ENCODE results near the gene L3MBTL4.
"Not testable (repeated sequence)": the region's sequence is repeated elsewhere in the genome, so short reads cannot be mapped to it uniquely, and the experiment has no call there.

Gene L3MBTL4

GRCh38 chr18:6170604-6171003 lies 244.1 kb downstream of the L3MBTL4 start:
- no peak for DNase-seq

- no peak for DNase-seq
These were observed 253.2 kb downstream of the L3MBTL4 start for GRCh38 chr18:6161549-6161948.

- no peak for DNase-seq
These were observed 255.3 kb downstream of the L3MBTL4 start for GRCh38 chr18:6159426-6159825.

DNA sequence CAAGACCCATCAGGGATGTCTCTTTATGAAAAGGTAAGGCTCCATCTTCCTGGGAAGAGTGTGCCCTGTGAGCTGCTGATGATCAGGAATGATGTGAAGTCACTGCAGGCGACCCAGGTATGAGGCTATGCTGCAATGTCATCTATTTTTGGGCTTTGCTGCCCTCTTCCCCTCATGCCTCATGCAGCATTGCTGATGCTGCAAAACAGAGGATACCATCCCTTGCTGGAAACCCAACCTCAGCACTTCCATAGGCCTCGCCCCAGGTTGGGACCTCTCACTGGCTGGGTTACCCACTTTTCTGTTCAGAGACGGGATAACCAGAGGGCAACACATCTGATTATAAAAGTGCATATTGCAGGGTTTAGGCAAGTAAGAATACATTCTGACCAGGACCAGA lies 255.8 kb downstream of the L3MBTL4 start:
- no peak for DNase-seq

GRCh38 chr18:6156446-6156845 lies 258.3 kb downstream of the L3MBTL4 start:
- no peak for DNase-seq

- DNase-seq = no peak
These were observed 259.0 kb downstream of the L3MBTL4 start for GRCh38 chr18:6155707-6156106.

GRCh38 chr18:6150430-6150829 lies 264.3 kb downstream of the L3MBTL4 start:
- no peak for DNase-seq

GRCh38 chr18:6146307-6146661 lies 268.4 kb downstream of the L3MBTL4 start:
- DNase-seq = no peak

- no peak for DNase-seq
These were observed 268.9 kb downstream of the L3MBTL4 start for GRCh38 chr18:6145645-6146306.

- no peak for DNase-seq
These were observed 275.7 kb downstream of the L3MBTL4 start for GRCh38 chr18:6139007-6139406.

DNA sequence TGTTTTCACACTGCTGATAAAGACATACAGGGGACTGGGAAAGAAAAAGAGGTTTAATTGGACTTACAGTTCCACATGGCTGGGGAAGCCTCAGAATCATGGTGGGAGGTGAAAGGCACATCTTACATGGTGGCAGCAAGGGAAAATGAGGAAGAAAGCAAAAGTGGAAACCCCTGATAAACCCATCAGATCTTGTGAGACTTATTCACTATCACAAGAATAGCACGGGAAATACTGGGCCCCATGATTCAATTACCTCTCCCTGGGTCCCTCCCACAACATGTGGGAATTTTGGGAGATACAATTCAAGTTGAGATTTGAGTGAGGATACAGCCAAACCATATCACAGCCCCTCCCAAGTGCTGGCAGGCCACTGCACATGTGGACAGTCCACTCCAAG lies 278.8 kb downstream of the L3MBTL4 start:
- DNase-seq = not testable (repeated sequence)

DNA sequence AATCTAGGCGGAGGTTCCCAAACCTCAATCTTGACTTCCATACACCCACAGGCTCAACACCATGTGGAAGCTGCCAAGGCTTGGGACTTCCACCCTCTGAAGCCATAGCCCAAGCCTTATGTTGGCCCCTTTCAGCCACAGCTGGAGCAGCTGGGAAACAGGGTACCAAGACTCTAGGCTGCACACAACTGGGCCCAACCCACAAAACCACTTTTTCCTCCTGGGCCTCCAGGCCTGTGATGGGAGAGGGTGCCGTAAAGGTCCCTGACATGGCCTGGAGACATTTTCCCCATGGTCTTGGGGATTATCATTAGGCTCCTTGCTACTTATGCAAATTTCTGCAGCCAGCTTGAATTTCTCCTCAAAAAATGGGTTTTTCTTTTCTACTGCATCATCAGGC lies 279.7 kb downstream of the L3MBTL4 start:
- DNase-seq = not testable (repeated sequence)

- no peak for DNase-seq
These were observed 281.9 kb downstream of the L3MBTL4 start for GRCh38 chr18:6132751-6133368.

DNA sequence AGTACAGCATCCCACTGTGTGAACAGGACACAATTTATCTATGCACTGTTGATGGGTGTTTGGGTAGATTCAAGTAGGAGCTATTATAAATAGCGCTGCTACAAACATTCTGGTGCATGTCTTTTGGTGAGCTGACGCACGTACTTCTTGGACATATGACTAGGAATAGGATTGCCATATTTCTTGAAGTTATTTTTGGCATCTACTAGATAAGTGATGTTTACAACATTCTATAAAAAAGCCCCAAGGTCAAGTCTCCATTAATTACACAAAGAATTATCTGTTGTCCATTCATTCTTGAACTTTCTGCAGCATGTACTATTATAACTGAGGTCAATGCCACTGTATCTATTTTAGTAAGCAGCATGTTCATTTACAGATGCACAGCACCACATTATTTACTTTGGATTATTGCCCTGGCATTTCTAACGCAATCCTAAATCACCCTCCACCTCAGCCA lies 293.9 kb downstream of the L3MBTL4 start:
- no peak for DNase-seq

- DNase-seq = no peak
These were observed 294.9 kb downstream of the L3MBTL4 start for GRCh38 chr18:6119761-6120160.

GRCh38 chr18:6118080-6118479 lies 296.6 kb downstream of the L3MBTL4 start:
- DNase-seq = no peak

- DNase-seq = no peak
These were observed 299.0 kb downstream of the L3MBTL4 start for GRCh38 chr18:6115710-6116109.

- DNase-seq = no peak
These were observed 301.1 kb downstream of the L3MBTL4 start for GRCh38 chr18:6113650-6114049.

- DNase-seq = no peak
These were observed 303.0 kb downstream of the L3MBTL4 start for GRCh38 chr18:6111726-6112125.

DNA sequence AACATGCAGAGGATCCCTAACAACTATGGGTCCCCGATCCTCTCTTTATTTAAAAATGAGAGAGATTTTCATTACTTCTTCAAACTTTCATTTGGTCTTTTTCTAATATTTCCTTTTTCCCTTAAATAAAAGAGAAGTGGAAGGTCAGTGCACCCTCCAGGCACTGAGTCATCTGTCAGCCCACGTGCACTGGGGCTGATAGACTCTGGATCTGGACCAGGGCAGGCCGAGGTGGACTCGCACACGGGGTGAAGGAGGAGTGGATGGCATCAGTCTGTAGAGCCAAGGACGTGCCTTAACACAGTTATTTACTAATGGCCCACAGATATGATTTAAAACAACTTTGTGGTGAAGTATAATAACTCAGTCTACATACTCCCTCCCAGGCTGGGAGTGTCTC lies 305.0 kb downstream of the L3MBTL4 start:
- DNase-seq = no peak

DNA sequence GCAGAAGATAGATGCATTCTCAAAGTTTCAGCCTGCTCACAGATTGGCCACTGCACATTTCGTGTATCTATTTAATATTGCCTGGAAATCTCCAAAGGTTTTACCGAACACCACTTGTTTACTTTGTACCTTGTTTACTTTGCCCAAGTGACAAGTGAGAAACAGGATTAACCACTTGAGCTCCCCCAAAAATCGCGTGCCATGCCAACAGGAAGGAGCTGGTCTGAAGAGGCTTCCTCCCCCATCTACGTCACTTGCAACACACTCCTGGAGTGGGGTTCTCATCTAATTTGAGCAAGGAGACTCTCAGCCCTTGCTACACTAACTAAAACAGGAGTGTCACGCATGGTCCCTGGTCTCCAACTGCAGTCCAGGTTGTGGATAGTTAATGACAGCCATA lies 306.9 kb downstream of the L3MBTL4 start:
- DNase-seq = no peak

- no peak for DNase-seq
These were observed 308.5 kb downstream of the L3MBTL4 start for GRCh38 chr18:6106091-6106685.

GRCh38 chr18:6103741-6104140 lies 311.0 kb downstream of the L3MBTL4 start:
- DNase-seq = no peak

- DNase-seq = no peak
These were observed 318.0 kb downstream of the L3MBTL4 start for GRCh38 chr18:6096730-6097129.

DNA sequence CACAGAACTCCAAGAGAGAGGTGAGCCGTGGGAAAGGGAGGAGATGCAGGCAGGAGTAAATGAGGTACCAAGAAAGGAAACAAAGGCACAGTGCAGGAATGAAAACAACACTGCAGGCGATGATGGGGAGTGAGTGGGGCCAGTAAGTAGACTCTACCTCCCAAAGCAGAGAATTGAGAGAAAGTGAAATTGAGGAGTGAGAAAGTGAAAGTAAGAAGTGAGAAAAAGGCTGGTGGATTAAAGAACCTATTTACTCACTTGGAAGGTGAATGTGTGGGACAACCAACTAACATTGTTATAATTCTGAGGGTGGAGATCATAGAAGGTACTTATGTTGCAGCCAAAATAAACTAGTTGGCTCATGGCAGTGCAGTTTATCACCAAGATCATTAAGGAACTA lies 326.3 kb downstream of the L3MBTL4 start:
- DNase-seq = no peak
